GM10266 (cell line): ENCODE measurements around the gene ABCC4.

Experiments used
- DNase-seq: peaks from one replicate; pipeline ENCODE4 v3.0.0; 2012; ENCODE audit errors: extremely low spot score
- TF ChIP-seq, protein P1 (sequence below): IDR thresholded peaks from 2 replicates; pipeline ENCODE4 v1.5.1; 2012; ENCODE audit warnings: mild to moderate bottlenecking, low read depth; ENCODE audit not compliant: control insufficient read depth, insufficient read depth; ENCODE audit errors: missing control alignments

Gene ABCC4

DNA sequence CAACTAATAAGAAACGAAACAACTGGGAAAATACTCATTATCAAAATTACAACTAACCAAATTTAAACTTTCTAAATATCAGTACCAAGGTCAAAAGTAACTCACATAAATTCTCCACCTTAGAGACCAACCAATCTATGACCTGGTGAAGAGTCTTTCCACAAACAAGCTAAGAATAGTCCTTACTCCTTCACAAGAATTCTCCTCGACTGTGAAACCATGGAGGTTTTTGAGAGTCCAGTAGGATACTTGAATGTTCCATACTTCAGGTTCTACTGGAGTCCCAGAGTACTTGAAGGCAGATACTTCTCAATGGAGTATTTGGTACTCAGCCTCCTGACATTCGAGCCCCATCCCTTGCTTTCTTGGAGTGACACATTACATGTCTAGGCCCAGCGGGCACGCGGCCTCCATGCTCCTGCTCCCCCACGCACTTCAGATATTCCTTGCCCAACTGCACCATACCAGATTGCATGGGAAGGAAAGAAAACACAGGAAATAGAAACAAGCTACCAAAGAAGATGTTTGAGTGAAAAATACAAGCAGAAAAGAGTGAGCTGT, 63.9 kb downstream of the ABCC4 start:
- TF ChIP-seq, protein P1, sequence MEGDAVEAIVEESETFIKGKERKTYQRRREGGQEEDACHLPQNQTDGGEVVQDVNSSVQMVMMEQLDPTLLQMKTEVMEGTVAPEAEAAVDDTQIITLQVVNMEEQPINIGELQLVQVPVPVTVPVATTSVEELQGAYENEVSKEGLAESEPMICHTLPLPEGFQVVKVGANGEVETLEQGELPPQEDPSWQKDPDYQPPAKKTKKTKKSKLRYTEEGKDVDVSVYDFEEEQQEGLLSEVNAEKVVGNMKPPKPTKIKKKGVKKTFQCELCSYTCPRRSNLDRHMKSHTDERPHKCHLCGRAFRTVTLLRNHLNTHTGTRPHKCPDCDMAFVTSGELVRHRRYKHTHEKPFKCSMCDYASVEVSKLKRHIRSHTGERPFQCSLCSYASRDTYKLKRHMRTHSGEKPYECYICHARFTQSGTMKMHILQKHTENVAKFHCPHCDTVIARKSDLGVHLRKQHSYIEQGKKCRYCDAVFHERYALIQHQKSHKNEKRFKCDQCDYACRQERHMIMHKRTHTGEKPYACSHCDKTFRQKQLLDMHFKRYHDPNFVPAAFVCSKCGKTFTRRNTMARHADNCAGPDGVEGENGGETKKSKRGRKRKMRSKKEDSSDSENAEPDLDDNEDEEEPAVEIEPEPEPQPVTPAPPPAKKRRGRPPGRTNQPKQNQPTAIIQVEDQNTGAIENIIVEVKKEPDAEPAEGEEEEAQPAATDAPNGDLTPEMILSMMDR: no peak
- DNase-seq: no peak

DNA sequence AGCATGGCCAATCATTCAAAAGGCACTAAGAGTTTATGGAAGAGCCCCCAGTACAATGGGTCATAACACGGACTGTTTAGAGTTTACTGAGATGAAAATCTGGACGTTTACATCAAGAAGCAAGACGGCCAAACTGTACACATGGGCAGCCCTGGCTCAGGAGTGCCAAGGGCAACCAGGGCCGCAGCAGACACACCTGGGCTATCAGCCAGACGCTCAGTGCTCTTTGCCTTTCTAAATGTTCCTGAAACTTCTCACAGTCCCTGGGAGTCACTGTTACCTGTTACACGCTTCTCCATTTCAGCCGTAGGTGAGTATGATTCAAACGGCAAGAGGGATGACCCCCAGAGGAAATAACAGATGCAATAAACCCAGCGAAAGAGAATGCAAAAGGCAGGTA, 64.5 kb downstream of the ABCC4 start:
- TF ChIP-seq, protein P1: no peak
- no peak for DNase-seq

DNA sequence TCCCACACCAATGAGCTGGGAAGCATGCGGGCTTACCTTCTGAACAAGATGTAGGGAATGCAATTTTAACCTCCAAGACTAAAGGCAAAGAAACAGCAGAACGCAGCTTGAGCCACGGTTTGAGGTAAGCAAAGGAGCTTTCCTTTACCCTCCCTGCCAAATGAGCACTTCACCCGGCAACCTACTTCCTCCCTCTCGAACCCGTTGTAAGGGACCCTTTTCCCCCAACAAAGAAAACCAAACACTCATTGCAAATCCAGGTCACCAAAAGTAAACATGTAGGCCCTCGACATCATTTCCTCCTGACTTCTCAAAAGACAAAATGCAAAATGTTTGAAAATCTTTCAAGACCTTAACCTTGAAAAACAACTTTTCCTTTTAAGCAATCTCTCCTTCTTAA, 65.3 kb downstream of the ABCC4 start:
- TF ChIP-seq, protein P1: no peak
- no peak for DNase-seq

DNA sequence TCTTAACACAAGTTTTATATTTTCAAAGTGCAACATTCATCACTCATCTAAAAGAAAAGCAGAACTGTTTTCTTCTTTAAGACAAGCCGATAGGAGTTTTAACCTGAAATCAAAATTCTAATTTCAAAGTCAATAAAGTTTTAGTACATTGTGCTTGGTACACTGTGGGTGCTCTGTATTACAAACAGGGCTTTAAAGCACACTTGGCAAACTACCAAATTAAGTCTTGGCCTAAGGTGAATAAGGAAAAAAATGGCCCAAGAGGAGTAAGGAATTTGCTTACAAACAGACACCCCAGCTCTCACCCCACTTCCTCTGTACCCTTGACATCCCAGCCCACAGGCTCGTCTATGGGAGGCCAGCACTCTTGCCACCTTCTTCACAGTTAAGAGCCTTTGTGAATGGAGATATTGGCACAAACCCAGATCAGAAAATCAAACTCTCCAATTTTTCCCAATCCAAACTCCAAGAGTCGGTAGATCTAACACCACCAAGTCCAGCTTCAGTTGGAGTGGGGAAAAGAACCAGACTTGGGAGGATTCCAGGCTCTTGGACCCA, 66.0 kb downstream of the ABCC4 start:
- DNase-seq: no peak
- TF ChIP-seq, protein P1: no peak

DNA sequence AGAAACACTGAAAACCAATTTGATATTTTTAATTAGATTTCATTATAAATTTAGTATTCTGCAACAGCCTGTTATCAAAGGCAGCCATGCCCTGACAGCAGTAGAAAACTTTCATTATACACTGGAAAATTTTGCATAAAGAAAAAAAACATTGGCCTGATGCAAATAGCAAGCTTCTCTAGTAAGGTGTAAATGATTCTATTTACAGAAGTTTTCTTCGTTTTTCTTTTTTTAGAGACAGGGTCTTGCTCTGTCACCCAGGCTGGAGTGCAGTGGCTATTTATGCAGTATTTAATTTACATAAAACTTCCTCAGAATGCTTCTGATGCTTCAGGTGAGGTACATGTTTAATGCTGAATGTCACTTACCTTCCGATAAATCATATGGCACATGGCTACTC, 67.0 kb downstream of the ABCC4 start:
- TF ChIP-seq, protein P1: no peak
- DNase-seq: no peak

DNA sequence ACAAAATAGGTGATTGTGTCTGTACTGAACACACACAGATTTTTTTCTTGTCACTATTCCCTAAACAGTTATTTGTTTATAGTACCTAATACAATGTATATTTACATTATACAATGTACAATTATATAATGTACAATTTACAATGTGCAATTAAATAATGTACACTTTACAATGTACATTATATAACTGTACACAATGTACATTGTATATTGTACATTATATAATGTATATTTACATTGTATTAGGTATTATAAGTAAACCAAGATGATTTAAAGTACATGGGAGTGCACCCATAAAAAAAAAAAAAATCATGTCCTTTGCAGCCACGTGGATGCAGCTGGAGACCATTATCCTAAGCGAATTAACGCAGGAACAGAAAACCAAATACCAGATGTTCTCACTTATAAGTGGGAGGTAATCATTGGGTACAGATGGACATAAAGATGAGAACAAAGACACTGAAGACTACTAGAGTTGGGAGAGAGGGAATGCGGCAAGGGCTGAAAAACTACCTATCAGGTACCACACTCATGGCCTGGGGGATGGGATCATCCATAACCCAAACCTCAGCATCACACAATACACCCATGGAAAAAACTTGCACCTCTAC, 68.1 kb downstream of the ABCC4 start:
- TF ChIP-seq, protein P1: no peak
- DNase-seq: no peak

DNA sequence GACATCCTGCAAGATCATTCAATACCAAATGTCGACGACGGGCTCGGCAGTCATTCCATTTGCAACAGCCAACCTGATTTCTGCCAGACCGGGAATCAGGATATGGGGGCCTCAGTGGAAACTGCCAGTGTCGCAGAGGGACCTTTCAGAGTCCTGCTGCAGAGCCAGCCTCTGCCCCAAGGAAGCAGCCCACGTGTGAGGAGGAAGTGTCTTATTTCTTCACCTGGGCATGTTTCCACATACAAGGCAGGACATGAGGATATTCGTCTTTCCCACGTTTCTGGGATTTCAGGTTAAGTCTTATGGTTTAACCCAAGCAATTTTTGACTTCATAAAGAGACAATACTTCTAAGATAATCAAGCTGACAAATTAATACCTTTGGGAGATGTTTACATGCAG, 69.9 kb downstream of the ABCC4 start:
- no peak for DNase-seq
- TF ChIP-seq, protein P1: no peak
